HT-29 (cell line): ENCODE measurements around the gene UGGT1. TPM values are rescaled to one million over a fixed set of nuclear protein-coding genes. Genes with fewer than 3 reads are reported as not detected.
"Not testable (repeated sequence)": the region's sequence is repeated elsewhere in the genome, so short reads cannot be mapped to it uniquely, and the experiment has no call there.

Experiments used
- DNase-seq: peaks from one replicate; pipeline ENCODE4 v3.0.0-alpha.2; 2015; ENCODE audit warnings: low spot score
- total RNA-seq: library from RNA; depleted of rRNA; stranded (reverse); fragments of >200 nt; shearing (Covaris generic); gene quantifications from 2 replicates; pipeline ENCODE4 v1.2.3, GENCODE V29; 2014

The UGGT1 gene
- total RNA-seq, 1 experiment from 2014 or later = 27.0 TPM

DNA sequence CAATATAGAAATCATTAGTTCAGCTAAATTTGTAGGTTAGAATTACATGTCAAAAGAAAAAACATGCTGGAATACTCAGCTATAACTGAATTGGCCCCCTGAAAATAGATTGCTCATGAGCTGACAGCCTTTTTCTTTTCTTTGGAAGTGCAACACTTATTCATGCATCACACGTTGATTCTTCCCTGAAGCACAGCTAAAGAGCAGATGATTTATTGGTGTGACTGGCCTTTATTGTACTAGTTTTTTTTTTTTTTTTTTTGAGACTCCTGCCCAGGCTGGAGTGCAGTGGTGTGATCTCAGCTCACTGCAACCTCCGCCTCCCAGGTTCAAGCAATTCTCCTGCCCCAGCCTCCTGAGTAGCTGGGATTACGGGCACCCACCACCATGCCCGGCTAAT lies 83.1 kb downstream of the UGGT1 start:
- DNase-seq = not testable (repeated sequence)

DNA sequence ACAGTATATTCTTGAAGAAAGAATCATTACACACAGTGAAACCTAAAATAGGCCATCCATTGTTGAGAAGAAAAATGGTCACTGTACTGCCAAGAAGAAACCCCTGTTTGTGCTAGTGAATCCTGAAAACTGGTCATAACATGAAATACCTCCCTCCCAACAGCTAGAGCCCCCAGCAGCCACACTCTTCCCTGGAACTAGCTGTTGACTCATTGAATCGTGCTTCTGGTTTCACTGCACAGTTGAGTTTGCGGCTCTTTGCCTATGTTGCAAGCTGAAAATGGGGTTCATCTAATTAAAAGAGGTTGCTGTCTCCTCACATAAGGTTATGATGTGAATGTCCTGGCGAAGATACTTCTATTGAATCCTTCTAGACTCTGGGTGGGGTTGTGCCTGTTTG lies 86.3 kb downstream of the UGGT1 start:
- DNase-seq = no peak

DNA sequence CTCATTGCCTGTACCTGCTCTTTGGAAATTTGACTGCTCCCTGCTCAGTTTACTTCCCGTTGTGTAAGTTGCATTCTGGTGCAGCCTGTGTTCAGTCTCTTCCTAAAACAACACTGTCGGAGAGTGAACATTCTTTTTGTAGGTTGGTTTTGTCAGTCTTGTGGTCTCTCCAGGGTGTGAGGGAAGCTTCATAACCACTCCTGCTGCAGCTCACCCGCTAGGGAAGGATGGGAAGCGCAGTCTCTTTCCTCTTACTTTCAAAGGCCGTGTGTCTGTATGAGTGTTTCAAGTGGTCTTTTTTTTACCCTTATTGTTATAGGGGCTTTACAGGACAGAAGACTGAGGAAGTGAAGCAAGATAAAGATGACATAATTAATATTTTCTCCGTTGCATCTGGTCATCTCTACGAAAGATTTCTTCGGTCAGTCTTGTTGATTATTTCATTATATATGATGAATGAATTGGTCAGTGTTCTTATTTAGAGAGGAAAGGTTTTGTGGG lies 87.2 kb downstream of the UGGT1 start:
- no peak for DNase-seq

DNA sequence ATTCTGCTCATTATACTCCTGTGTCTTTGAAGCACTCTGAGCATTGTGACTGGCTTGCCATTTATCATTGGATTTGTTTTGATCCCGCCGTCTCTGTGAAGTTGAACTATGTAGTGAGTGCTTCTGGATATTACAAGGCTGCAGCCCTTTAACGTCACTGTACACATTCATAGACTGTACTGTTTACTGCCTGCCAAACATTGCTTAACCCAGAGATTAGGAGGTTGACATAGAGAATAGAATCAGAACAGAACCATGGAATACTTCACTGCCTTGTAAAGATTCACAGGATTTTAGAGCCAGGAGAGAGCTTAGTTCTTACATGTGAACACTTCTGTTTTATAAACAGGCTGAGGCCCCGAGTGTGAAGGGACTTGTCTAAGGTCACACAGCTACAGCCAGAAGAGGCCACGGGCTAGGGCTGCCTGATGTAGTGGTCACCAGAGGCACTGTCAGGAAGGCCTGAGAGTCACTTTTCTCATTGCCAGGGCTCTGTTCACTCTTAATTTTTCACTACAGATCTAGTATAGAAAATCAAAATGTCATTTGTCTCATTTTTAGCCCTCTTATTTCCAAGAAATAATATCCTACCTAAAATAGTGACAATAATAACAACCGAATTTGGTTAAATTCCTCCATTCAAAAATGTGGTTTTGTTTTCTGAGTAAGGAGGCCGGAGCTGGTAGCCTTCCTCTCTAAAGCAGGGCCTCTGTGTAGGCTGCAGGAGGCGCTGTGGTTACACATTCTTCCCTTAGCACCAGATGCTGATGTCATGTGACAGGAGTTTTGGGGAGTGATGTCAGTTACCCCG lies 87.9 kb downstream of the UGGT1 start:
- DNase-seq = peak; percentile 82

DNA sequence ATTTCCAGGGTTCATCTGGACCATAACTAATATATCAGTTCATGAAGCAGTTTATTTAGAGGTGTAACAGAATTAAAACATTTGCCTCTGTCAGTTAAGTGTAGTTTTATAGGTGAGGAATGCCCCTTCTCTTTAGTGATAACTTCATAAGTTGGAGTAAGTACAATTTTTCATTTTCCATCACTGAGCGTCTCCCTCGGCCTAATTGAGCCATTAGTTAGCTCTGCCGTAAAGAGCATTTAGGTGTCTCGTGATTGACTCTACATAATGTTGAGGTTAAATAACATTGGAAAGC lies 88.4 kb downstream of the UGGT1 start:
- no peak for DNase-seq

DNA sequence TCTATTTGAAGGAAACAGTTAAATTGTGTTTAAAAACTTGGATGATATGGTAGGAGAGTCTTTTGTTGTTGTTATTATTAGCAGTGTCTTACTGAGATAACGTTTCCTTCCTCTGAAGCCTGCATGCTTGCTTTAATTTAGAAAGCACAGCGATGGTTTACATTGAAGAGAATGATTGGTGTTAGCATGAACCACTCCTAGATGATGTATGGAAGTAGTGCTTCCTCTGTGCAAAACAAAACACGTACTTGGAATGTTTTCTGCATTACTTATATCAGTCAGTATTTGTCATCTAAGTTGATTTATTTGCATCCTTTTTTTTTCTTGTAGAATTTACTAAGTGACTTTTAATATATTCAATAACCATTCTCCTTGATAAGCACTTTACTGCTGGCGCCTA lies 89.0 kb downstream of the UGGT1 start:
- no peak for DNase-seq

DNA sequence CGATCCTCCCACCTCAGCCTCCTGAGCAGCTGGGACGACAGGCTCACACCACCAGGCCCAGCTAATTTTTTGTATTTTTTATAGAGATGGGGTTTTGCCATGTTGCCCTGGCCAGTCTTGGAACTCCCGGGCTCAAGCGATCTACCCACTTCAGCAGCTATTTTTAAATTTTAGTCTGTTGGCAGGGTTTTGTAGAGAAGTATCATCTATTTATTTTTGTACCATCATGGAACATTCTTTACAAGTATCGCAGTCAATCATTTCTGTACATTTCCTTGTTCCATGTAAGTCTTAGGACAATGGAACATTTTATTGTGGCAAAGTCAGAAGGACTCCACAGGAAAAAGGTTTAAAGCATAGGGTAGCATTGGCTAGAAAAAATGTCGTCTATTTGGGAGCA lies 94.6 kb downstream of the UGGT1 start:
- no peak for DNase-seq

DNA sequence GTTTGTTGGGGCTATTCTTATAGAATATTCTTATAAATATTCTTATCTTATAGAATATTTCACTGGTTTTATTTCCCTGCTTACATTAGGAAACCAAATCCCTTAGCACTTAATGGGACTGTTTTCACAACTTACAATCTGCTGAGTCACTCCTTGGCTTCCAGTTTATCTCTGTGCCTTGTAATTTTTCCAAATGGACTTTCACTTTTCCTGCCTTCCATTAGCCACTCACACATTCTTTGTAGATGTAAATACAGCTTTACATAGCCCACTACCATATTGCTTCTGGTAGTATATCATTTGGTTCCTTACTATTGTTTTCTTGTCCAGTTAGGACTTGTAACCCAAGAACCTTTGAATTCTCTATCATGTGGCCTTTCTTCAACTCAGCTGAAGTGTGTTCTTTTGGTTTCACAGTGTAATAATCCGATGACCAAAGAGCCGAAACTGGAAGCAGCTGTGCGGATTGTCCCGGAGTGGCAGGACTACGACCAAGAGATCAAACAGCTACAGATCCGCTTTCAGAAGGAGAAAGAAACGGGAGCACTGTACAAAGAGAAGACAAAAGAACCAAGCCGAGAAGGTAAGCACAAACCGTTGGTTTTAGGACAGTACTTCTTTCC lies 96.1 kb downstream of the UGGT1 start:
- peak; percentile 16 for DNase-seq

DNA sequence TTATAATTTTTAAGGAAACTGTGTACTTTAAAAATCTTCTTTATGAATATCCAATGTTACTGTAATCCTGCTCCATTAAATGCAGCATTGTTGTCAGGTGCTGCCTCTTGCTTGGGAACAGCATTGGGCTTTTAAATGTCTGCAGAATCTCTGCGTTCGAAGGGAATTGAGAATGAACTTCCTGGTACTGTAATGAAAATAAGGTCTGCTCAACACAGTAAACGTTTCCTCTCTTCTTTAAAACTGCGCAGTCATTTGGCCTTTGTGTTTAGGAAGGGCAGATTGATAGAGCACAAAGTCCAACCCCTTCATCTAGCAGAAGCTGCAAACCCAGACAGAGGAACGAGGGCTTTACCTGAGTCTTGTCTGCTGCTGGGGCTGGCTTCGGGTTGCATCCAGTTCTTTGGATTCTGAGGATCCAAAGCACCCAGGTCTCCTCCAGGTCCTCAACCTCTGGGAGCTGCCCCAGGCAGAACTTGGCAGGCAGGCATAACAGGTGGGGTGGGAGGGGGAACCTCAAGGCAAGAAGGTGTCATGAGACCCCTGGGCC lies 104.5 kb downstream of the UGGT1 start:
- peak; percentile 49 for DNase-seq

DNA sequence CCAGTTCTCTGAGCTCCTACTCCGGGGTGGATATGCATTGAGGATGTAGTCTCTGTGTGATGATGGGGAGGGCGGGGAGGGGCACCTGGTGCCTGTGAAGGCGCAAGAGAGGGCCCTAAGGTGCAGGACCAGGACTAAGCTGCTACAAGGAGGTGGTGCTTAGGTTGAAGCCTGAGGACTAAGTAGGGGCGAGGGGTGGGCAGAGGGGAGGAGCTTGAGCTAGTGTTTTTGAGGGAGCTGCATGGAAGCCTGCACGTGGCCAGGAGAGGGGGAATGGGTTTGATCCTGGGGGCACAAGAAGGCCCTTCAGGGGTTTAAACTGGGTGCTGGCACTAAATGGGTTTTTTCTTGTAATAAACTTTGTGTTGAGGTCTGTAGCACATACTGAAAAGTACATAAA lies 105.0 kb downstream of the UGGT1 start:
- DNase-seq = peak; percentile 17

DNA sequence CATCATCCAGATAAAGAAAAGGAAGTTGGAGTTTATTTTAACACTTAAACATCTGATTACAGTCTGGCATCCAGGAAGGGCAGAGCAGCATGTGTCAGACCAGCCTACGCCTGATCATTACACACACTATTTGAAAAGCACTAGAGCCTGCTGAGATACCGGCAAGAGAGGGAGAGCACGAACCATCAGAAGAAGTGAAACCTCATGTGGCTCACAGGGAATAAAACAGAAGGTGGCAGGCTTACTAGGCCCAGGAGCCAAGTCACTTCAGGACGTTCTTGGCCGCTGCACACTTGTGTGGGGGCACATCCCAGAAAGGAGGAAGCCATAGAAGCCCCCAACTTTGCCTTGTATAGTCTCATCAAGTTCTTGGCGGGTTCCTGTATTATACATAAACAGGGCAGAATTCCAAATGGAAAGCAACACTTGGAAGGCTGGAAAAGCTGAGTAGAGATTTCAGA lies 105.5 kb downstream of the UGGT1 start:
- DNase-seq = peak; percentile 63

DNA sequence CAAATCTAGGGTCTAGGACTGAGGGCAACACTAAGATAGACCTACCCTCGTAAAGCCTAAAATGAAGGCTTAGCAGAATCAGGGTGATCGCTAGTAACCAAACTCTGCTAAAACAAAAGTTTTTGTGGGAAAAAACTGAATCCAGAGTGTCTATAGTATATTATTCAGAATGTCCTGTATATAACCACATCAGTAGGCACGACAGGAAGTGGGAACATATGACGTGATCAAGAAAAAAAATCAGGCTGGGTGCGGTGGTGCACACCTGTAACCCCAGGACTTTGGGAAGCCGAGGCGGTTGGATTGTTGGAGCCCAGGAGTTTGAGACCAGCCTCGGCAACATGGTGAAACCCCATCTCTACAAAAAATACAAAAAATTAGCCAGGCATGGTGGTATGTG lies 106.1 kb downstream of the UGGT1 start:
- no peak for DNase-seq

DNA sequence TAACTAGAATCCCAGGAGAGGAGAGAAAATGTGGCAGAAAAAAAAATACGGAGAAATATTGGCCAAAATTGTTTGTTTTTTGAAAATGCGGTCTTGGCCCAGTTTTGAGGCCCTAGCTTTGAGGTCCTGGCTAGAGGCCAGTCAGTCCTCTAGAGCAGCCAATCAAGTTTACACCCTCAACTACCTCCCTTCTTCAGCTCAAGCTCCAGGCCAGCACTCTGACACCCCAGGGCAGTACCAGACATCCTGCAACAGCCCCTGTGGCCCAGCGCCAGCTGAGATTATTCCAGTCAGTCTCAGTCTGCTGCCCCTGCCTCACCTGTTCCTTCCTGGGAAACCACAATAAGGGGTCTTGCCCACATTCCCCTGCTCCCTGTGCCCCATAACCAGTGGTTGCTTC lies 107.7 kb downstream of the UGGT1 start:
- no peak for DNase-seq

DNA sequence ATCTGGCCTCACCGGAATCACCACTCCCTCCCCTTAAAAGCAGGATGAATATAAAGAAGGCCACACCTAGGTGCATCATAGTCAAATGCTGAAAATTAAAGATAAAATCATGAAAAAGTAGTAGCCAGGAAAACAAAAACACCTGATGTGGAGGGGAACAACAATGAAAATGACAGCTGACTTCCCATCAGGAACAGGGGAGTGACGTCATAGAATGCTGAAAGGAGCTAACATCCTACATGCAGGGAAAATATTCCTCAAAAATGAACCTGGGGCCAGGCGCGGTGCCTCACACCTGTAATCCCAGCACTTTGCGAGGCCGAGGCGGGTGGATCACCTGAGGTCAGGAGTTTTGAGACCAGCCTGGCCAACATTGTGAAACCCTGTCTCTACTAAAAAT lies 108.1 kb downstream of the UGGT1 start:
- DNase-seq = no peak

DNA sequence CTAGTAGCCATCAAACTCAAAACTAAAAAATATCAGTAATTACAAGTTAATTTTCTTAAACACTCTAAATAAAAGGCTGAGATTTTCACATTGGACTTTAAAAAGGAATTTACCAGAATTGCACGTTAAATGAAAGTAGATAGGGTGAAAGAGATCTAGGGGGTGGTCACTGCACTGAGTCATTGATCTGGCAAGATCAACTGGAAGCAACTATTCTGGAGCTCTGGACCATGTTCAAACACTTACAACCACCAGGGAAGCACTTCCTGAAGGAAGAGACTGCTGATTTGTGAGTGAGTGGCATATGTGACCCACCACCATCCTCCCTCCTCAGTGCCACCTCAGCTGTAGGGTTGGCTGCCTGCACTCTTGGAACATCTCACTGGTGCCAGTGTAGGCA lies 111.8 kb downstream of the UGGT1 start:
- DNase-seq = no peak

DNA sequence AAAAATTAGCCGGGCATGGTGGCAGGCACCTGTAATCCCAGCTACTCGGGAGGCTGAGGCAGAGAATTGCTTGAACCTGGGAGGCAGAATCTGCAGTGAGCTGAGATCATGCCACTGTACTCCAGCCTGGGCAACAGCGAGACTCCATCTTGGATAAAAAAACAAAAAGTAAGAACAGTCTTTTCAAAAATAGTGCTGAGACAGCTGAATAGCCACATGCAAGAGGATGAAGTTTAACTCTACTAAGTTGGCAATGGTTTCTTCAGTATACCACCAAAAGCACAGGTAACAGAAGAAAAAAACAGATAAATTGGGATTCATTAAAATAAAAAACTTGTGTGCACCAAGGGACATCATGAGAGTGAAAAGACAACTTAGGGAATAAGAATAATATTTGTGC lies 115.2 kb downstream of the UGGT1 start:
- DNase-seq = no peak

DNA sequence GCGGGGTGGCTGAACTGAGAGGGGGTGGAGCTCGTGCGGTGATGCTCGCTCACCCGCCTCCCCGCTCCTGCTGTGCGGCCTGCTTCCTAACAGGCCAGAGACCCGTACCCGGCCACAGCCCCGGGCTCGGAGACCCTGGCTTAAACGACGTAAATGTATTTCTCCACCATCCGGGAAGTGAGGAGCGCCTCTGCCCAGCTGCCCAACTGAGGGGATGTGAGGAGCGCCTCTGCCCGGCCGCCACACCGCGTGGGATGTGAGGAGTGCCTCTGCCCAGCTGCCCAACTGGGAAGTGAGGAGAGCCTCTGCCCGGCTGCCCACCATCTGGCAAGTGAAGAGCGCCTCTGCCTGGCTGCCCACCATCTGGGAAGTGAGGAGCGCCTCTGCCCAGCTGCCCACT lies 117.0 kb downstream of the UGGT1 start:
- DNase-seq = no peak

DNA sequence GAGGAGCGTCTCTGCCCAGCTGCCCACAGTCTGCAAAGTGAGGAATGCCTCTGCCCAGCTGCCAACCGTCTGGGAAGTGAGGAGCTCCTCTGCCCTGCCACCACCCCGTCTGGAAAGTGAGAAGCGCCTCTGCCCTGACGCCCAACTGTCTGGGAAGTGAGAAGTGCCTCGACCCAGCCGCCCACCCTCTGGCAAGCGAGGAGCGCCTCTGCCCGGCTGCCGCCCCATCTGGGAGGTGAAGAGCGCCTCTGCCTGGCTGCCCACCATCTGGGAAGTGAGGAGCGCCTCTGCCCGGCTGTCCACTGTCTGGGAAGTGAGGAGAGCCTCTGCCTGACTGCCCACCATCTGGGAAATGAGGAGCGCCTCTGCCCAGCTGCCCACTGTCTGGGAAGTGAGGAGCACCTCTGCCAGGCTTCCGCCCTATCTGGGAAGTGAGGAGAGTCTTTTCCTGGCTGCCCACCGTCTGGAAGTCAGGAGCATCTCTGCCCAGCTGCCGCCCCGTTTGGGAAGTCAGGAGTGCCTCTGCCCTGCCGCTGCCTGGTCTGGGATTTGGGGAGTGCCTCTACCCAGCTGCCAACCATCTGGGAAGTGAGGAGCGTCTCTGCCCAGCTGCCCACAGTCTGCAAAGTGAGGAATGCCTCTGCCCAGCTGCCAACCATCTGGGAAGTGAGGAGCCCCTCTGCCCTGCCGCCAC lies 117.8 kb downstream of the UGGT1 start:
- DNase-seq = not testable (repeated sequence)

DNA sequence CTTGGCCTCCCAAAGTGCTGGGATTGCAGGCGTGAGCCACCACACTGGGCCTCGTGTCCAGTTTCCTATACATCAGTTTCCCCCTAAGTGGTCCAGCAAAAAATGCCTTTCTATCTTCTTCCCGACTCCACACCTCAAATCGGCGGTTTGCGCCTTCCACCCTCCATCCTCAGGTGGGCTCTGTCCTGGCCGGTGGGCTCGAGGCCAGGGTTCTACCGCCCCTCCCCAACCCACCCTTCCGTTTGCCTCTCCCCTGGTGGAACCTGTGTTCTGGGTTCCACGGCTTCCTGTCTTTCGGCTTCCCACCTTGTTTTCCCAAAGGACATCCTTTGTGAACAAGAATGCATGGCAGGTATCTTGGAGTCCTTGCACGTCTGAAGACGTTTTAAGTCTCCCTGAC lies 123.3 kb downstream of the UGGT1 start:
- DNase-seq = no peak

DNA sequence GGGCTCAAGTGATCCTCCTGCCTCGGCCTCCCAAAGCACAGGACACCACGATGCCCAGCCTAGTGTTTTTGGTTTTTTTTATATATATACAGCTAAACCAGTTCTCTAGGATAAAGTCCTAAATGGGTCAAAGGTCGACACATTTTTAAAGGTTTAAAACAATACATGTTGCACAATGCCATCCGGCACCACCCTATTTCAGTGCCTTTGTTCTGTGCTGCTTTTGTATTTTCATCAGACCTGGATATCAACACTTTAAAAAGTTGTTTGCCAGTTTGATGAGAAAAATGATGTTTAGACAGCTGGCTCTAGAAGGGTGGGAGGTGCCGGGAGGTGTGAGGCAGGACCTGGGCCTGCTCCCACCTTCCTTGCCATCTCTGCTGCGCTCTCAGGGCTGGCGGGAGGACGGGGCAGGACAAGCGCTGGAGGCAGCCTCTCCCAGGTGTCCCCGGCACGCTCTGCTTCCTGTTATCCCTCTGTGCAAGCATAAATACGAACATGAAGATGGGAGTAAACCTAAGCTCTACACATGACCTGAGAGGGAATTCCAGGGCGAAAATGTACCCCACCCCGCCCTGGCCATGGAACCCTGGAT lies 124.0 kb downstream of the UGGT1 start:
- no peak for DNase-seq

DNA sequence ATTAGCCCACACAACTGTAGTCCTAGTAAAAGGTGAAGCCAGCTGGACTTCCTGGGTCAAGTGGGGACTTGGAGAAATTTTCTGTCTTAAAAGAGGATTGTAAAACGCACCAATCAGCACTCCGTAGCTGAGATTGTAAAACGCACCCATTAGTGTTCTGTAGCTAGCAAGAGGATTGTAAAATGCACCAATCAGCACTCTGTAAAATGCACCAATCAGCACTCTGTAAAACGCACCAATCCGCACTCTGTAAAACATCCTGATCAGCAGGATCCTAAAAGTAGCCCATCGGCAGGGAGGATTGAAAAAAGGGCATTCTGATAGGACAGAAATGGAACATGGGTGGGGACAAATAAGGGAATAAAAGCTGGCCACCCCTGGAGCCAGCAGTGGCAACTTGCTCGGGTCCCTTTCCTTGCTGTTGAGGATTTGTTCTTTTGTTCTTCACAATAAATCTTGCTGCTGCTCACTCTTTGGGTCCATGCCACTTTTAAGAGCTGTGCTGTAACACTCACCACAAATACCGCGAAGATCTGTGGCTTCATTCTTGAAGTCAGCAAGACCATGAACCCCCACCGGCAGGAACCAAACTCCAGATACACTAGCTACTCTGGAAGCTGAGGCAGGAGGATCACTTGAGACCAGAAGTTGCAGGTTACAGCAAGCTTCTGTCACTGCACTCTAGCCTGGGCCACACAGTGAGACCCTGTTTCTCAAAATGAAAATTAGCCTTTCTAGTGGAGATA lies 125.1 kb downstream of the UGGT1 start:
- DNase-seq = no peak
